ENCODE data around the gene SLC35F3.

GRCh38 chr1:234239515-234239914, 335.0 kb downstream of the SLC35F3 start:
- TF ChIP-seq, protein P1, sequence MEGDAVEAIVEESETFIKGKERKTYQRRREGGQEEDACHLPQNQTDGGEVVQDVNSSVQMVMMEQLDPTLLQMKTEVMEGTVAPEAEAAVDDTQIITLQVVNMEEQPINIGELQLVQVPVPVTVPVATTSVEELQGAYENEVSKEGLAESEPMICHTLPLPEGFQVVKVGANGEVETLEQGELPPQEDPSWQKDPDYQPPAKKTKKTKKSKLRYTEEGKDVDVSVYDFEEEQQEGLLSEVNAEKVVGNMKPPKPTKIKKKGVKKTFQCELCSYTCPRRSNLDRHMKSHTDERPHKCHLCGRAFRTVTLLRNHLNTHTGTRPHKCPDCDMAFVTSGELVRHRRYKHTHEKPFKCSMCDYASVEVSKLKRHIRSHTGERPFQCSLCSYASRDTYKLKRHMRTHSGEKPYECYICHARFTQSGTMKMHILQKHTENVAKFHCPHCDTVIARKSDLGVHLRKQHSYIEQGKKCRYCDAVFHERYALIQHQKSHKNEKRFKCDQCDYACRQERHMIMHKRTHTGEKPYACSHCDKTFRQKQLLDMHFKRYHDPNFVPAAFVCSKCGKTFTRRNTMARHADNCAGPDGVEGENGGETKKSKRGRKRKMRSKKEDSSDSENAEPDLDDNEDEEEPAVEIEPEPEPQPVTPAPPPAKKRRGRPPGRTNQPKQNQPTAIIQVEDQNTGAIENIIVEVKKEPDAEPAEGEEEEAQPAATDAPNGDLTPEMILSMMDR (IDR thresholded peaks at IDR 0.05): no peak
- no peak for TF ChIP-seq POLR2A (IDR thresholded peaks at IDR 0.05)
- TF ChIP-seq POLR2AphosphoS5 (IDR thresholded peaks at IDR 0.05; ENCODE audit: insufficient read depth in 1 of 2, low read depth in 1 of 2): no peak
